WTC11 (cell line): Measurements from ENCODE around the gene OGFOD2.

Experiments
- CREB1 ChIP-seq: sonication (generic); formaldehyde crosslinking; IDR thresholded peaks from 2 replicates; pipeline ENCODE4 v1.8.0; 2023; ENCODE audit warnings: mild to moderate bottlenecking, missing genetic modification reagents
- CTCF ChIP-seq: fragments of 200-600 bp; IDR thresholded peaks from 2 replicates; pipeline ENCODE4 v1.8.0; 2022; ENCODE audit warnings: antibody characterized with exemption
- NFATC4 ChIP-seq: fragments of 250-450 bp; sonication (Bioruptor Pico); IDR thresholded peaks from 2 replicates; pipeline ENCODE4 v1.9.0; 2021; ENCODE audit warnings: mild to moderate bottlenecking
- TCF7 ChIP-seq: sonication (generic); formaldehyde crosslinking; IDR thresholded peaks from 2 replicates; pipeline ENCODE4 v1.8.0; 2022; ENCODE audit warnings: mild to moderate bottlenecking, low read depth, missing genetic modification reagents, moderate library complexity
- USF2 ChIP-seq: sonication (generic); formaldehyde crosslinking; IDR thresholded peaks from 2 replicates; pipeline ENCODE4 v1.8.1; 2023; ENCODE audit warnings: mild to moderate bottlenecking, missing genetic modification reagents, moderate library complexity
- ZNF138 ChIP-seq: sonication (generic); formaldehyde crosslinking; conservative IDR thresholded peaks from 2 replicates; pipeline ENCODE4 v1.8.1; 2022; ENCODE audit warnings: mild to moderate bottlenecking, moderate library complexity, missing genetic modification reagents
- TF ChIP-seq, protein P1 (sequence below): sonication (generic); formaldehyde crosslinking; IDR thresholded peaks from 2 replicates; pipeline ENCODE4 v1.8.0; 2023; ENCODE audit warnings: missing genetic modification reagents, mild to moderate bottlenecking, borderline replicate concordance
- TF ChIP-seq, protein P2 (sequence below): sonication (generic); formaldehyde crosslinking; IDR thresholded peaks from 2 replicates; pipeline ENCODE4 v1.8.1; 2022; ENCODE audit warnings: low read depth, mild to moderate bottlenecking, moderate library complexity, missing genetic modification reagents, borderline replicate concordance
- TF ChIP-seq, protein P3 (sequence below): sonication (generic); formaldehyde crosslinking; IDR thresholded peaks from 2 replicates; pipeline ENCODE4 v1.8.1; 2022; ENCODE audit warnings: low read depth, missing genetic modification reagents, borderline replicate concordance

DNA sequence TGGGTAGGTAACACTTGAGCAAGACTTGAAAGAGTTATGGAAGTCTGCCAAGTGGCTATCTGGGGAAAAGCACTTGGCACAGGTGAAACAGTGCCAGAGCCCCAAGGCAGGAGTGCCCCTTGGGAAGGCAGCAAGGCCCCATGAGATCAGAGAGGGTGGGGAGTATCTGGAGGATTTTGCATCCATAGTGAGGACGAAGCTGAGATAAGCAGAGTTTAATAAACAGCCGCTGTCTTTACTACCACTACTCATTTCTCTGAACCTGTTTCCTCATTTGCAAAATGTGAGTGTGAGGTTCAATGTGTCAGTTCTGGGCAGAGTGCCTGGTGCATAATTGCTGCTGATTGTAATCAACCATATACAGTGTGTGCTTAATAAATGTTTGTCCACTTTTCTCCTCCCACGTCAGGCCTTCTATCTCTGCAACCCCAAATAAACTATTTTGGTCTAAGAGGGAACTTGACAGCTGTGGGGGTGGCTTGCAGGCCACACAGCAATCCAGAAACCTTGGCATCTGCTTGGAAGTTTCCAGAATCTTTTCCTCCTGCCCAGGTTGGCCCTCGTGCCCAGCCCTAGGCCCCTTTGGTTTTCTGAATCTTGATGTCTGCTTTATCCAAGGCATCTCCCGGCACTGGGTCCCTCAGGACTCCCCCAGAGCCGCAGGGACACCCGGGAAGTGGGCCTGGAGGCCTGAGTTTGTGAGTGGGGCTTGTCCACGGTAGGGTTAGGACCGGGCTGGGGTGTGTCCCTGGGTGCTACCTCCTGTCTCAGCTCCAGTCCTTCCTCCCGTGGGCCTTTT lies 13.3 kb upstream of the OGFOD2 start:
- TF ChIP-seq, protein P1, sequence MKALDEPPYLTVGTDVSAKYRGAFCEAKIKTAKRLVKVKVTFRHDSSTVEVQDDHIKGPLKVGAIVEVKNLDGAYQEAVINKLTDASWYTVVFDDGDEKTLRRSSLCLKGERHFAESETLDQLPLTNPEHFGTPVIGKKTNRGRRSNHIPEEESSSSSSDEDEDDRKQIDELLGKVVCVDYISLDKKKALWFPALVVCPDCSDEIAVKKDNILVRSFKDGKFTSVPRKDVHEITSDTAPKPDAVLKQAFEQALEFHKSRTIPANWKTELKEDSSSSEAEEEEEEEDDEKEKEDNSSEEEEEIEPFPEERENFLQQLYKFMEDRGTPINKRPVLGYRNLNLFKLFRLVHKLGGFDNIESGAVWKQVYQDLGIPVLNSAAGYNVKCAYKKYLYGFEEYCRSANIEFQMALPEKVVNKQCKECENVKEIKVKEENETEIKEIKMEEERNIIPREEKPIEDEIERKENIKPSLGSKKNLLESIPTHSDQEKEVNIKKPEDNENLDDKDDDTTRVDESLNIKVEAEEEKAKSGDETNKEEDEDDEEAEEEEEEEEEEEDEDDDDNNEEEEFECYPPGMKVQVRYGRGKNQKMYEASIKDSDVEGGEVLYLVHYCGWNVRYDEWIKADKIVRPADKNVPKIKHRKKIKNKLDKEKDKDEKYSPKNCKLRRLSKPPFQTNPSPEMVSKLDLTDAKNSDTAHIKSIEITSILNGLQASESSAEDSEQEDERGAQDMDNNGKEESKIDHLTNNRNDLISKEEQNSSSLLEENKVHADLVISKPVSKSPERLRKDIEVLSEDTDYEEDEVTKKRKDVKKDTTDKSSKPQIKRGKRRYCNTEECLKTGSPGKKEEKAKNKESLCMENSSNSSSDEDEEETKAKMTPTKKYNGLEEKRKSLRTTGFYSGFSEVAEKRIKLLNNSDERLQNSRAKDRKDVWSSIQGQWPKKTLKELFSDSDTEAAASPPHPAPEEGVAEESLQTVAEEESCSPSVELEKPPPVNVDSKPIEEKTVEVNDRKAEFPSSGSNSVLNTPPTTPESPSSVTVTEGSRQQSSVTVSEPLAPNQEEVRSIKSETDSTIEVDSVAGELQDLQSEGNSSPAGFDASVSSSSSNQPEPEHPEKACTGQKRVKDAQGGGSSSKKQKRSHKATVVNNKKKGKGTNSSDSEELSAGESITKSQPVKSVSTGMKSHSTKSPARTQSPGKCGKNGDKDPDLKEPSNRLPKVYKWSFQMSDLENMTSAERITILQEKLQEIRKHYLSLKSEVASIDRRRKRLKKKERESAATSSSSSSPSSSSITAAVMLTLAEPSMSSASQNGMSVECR (CRISPR knock-in tag): no peak
- TF ChIP-seq CTCF (no peak), CREB1 (CRISPR knock-in tag) (no peak), ZNF138 (CRISPR knock-in tag) (no peak), TCF7 (no peak), USF2 (no peak), NFATC4 (no peak)
- TF ChIP-seq, protein P2, sequence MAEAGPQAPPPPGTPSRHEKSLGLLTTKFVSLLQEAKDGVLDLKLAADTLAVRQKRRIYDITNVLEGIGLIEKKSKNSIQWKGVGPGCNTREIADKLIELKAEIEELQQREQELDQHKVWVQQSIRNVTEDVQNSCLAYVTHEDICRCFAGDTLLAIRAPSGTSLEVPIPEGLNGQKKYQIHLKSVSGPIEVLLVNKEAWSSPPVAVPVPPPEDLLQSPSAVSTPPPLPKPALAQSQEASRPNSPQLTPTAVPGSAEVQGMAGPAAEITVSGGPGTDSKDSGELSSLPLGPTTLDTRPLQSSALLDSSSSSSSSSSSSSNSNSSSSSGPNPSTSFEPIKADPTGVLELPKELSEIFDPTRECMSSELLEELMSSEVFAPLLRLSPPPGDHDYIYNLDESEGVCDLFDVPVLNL (CRISPR knock-in tag): no peak
- TF ChIP-seq, protein P3, sequence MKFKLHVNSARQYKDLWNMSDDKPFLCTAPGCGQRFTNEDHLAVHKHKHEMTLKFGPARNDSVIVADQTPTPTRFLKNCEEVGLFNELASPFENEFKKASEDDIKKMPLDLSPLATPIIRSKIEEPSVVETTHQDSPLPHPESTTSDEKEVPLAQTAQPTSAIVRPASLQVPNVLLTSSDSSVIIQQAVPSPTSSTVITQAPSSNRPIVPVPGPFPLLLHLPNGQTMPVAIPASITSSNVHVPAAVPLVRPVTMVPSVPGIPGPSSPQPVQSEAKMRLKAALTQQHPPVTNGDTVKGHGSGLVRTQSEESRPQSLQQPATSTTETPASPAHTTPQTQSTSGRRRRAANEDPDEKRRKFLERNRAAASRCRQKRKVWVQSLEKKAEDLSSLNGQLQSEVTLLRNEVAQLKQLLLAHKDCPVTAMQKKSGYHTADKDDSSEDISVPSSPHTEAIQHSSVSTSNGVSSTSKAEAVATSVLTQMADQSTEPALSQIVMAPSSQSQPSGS: no peak
